Measurements from ENCODE around the gene WSCD1. TPM values are rescaled to one million over a fixed set of nuclear protein-coding genes. Genes with fewer than 3 reads are reported as not detected.
A peak's percentile ranks its signal among the peaks of the same experiment; 100 is the strongest.

Gene WSCD1
- 1 to 10 TPM; 1.7 to 4.1 TPM for total RNA-seq

DNA sequence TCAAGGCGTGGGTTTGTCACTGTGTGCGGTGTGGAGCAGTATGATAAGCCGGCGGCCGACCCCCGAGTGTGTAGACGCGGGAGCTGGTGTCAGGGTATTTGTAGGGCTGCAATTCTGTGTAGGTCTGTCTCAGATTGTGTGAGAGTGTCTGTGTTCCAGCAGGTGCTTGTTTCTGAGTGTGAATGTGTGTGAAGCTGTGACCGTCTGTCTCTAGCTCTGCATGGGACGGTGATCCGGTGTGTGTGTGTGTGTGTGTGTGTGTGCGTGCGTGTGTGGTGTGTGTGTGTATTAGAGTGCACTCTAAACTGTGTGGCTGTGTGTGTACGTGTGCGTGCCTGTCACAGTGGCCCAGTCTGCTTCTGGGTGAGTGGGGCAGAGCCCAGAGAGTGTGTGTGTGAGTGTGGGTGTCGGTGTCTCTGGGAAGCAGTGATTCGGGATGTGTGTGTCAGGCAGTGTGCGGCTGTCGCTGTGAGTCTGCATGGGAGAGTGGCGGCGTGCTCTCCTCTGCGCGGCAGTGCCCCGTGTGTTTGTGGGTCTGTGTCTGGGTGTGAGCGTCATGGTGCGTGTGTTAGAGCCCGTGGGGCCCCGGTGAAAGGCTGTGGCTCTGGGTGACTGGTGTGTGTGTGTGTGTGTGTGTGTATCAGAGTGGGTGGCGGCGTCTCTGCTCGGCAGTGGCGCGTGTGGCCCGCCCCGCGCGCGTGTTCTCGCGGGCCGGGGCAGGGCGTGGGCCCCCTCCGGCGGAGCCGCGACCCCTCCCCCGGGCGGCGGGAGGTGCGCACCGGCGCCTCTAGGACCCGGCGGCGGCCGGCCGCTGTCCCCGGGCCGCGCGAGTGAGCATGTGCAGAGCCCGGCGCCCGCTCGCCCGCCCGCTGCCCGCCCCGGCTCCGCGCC, at the start of gene WSCD1:
Gene WSCD1 (plus strand): TSS at position 841 of the 891 bp plus-strand sequence. CDS start 10,280 bp downstream, outside the sequence.
- intact Hi-C loops (cut with DNase I) = no loop called here
- Histone ChIP-seq H3K4me3 (peak within 1 kb of the TSS; percentile 40 to 48), H3K27ac (no peak within 1 kb of the TSS), H3K9me3 (no peaks in the 10 kb centered on the region), H3K36me3 (no peaks in the 10 kb centered on the region), H3K4me1 (replicated peaks) (no peaks in the 10 kb centered on the region), H3K27me3 (replicated peaks; ENCODE audit: insufficient read depth) (no peaks in the 10 kb centered on the region)
- TF ChIP-seq POLR2AphosphoS5 (IDR thresholded peaks at IDR 0.05) (no peak), POLR2A (IDR thresholded peaks at IDR 0.05) (no peak), CTCF (IDR thresholded peaks at IDR 0.05) (no peak)
- 16% methylated on average over 17 of the region's 71 CpGs for WGBS
- DNase-seq (ENCODE audit: low spot score) = no peak

DNA sequence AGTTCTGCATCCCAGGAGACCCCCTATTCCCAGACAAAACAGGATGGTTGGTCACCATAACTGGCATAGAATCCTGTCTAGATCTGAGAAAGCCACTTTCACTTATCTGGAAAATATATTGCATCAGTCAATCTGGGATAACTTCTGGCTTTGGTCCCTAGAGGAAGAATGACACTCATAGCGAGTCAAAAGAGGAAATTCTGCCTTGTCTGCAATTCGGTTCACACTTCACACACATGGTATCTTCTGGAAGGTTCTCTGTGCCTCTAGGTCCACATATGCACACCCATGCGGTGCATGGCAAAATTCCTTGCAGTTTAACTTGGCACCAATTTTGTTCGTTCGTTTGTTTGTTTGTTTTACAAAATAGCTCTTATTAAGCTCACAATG, 49.2 kb upstream of the WSCD1 start:
- Histone ChIP-seq H3K36me3 (no peaks in the 10 kb centered on the region), H3K4me3 (no peak overlapping the region), H3K9me3 (no peaks in the 10 kb centered on the region), H3K27ac (no peak overlapping the region), H3K27me3 (replicated peaks; ENCODE audit: insufficient read depth) (no peaks in the 10 kb centered on the region), H3K4me1 (replicated peaks) (no peaks in the 10 kb centered on the region)
- intact Hi-C loops (cut with DNase I) = no loop called here
- TF ChIP-seq POLR2AphosphoS5 (IDR thresholded peaks at IDR 0.05) = no peak
- no peak for TF ChIP-seq POLR2A (IDR thresholded peaks at IDR 0.05)
- TF ChIP-seq CTCF (IDR thresholded peaks at IDR 0.05) = no peak
- DNase-seq (ENCODE audit: low spot score) = no peak
- 60% methylated on average over 5 of the region's 5 CpGs for WGBS

DNA sequence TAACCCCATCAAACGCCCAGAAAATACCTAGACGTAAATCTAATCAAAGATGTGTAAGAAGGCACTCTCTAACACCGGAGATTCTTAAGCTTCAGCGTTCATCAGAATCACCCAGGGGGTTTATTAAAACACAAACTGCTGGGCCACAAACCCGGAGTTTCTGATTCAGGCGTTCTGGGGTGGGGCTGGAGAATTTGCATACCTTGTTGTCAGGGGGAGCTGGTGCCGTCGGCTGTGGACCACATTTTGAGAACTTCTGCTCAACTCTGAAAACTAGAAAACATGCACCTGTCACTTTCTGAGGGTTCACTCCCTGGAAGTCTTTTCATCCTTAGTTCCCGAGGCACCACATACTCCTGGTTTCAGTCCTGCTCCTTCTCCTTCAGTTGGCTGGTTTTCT, 48.6 kb upstream of the WSCD1 start:
- intact Hi-C loops (cut with DNase I) = no loop called here
- 71% methylated on average over 9 of the region's 9 CpGs for WGBS

GRCh38 chr17:6023036-6023831, 46.9 kb upstream of the WSCD1 start:
- Histone ChIP-seq H3K4me1 (replicated peaks) (no peaks in the 10 kb centered on the region), H3K4me3 (no peak overlapping the region), H3K27me3 (replicated peaks; ENCODE audit: insufficient read depth) (no peaks in the 10 kb centered on the region), H3K27ac (no peak overlapping the region), H3K9me3 (no peaks in the 10 kb centered on the region), H3K36me3 (no peaks in the 10 kb centered on the region)
- intact Hi-C loops (cut with DNase I) = no loop called here
- no peak for TF ChIP-seq POLR2AphosphoS5 (IDR thresholded peaks at IDR 0.05)
- no peak for TF ChIP-seq CTCF (IDR thresholded peaks at IDR 0.05)
- TF ChIP-seq POLR2A (IDR thresholded peaks at IDR 0.05) = no peak
- WGBS = 64% methylated on average over 6 of the region's 6 CpGs
- DNase-seq (ENCODE audit: low spot score) = no peak

More for the DNA sequence above, 48.6 kb upstream of the WSCD1 start:
- Histone ChIP-seq H3K9me3 (no peaks in the 10 kb centered on the region), H3K36me3 (no peaks in the 10 kb centered on the region), H3K4me3 (no peak overlapping the region), H3K27ac (no peak overlapping the region), H3K4me1 (replicated peaks) (no peaks in the 10 kb centered on the region), H3K27me3 (replicated peaks; ENCODE audit: insufficient read depth) (no peaks in the 10 kb centered on the region)
- TF ChIP-seq POLR2AphosphoS5 (IDR thresholded peaks at IDR 0.05) (no peak), POLR2A (IDR thresholded peaks at IDR 0.05) (no peak), CTCF (IDR thresholded peaks at IDR 0.05) (no peak)
- DNase-seq (ENCODE audit: low spot score) = no peak
